Hematopoietic multipotent progenitor cell treated with erythropoietin and hydrocortisone succinate and interleukin-3 and kit ligand, for 8 days (in vitro differentiated cells): ENCODE measurements around the gene PPP4R4.
"Not testable (repeated sequence)": the region's sequence is repeated elsewhere in the genome, so short reads cannot be mapped to it uniquely, and the experiment has no call there.

Experiments
- DNase-seq: peaks from one replicate; pipeline ENCODE4 v3.0.0-alpha.2; 2015

Gene PPP4R4

GRCh38 chr14:94181835-94182234, 7.7 kb downstream of the PPP4R4 start:
- no peak for DNase-seq

- no peak for DNase-seq
These were observed 18.4 kb downstream of the PPP4R4 start for GRCh38 chr14:94192536-94192935.

GRCh38 chr14:94193776-94194175, 19.7 kb downstream of the PPP4R4 start:
- DNase-seq = no peak

GRCh38 chr14:94196057-94196456, 21.9 kb downstream of the PPP4R4 start:
- DNase-seq = no peak

GRCh38 chr14:94203473-94204210, 29.5 kb downstream of the PPP4R4 start:
- no peak for DNase-seq

- DNase-seq = no peak
These were observed 38.9 kb downstream of the PPP4R4 start for GRCh38 chr14:94213021-94213420.

- DNase-seq = no peak
These were observed 39.6 kb downstream of the PPP4R4 start for GRCh38 chr14:94213741-94214140.

- DNase-seq = no peak
These were observed 43.0 kb downstream of the PPP4R4 start for GRCh38 chr14:94217116-94217515.

- DNase-seq = not testable (repeated sequence)
These were observed 44.2 kb downstream of the PPP4R4 start for GRCh38 chr14:94218198-94218886.

GRCh38 chr14:94224040-94224439, 49.9 kb downstream of the PPP4R4 start:
- no peak for DNase-seq

GRCh38 chr14:94225460-94226378, 51.6 kb downstream of the PPP4R4 start:
- no peak for DNase-seq

GRCh38 chr14:94227029-94227428, 52.9 kb downstream of the PPP4R4 start:
- DNase-seq = no peak

GRCh38 chr14:94237046-94237445, 62.9 kb downstream of the PPP4R4 start:
- no peak for DNase-seq

- no peak for DNase-seq
These were observed 63.9 kb downstream of the PPP4R4 start for GRCh38 chr14:94237983-94238382.

GRCh38 chr14:94239406-94239805, 65.3 kb downstream of the PPP4R4 start:
- no peak for DNase-seq

GRCh38 chr14:94244182-94244581, 70.1 kb downstream of the PPP4R4 start:
- no peak for DNase-seq

- not testable (repeated sequence) for DNase-seq
These were observed 90.1 kb downstream of the PPP4R4 start for GRCh38 chr14:94264195-94264594.

GRCh38 chr14:94267352-94267751, 93.2 kb downstream of the PPP4R4 start:
- DNase-seq = no peak

GRCh38 chr14:94268582-94268981, 94.5 kb downstream of the PPP4R4 start:
- DNase-seq = not testable (repeated sequence)

GRCh38 chr14:94269156-94269555, 95.0 kb downstream of the PPP4R4 start:
- DNase-seq = no peak

- not testable (repeated sequence) for DNase-seq
These were observed 102.9 kb downstream of the PPP4R4 start for GRCh38 chr14:94276898-94277561.

GRCh38 chr14:94278731-94279130, 104.6 kb downstream of the PPP4R4 start:
- DNase-seq = no peak
